HEK293 (cell line): ENCODE results near the gene IFIH1.

Experiments used
- CTCF ChIA-PET: fragments of 350-600 bp; formaldehyde crosslinking; extraction: SDS; loops from one replicate; lab custom pipeline; 2021; ENCODE audit warnings: antibody characterized with exemption; lab: Yijun Ruan, JAX
- POLR2A ChIA-PET: fragments of 300-600 bp; formaldehyde crosslinking; extraction: SDS; loops from one replicate; lab custom pipeline; 2020; ENCODE audit warnings: antibody characterized with exemption, inconsistent platforms; lab: Yijun Ruan, JAX
- H3K27ac ChIP-seq: fragments of 200-500 bp; sonication (Bioruptor generic); 2 replicates; pipeline ENCODE4 v1.5.1; 2014; ENCODE audit warnings: low read depth, low read length, control low read depth, inconsistent platforms; ENCODE audit errors: extremely low read depth
- H3K36me3 ChIP-seq, 2 experiments: fragments of 200-500 bp in 1 of 2; sonication (Bioruptor generic) in 1 of 2; 1 replicate in 1 of 2; 2 replicates in 1 of 2; pipeline ENCODE4 v1.5.1; 2014 to 2017; ENCODE audit warnings: inconsistent platforms in 2 of 2, low read length in 2 of 2; ENCODE audit not compliant: control insufficient read depth in 2 of 2, insufficient read depth in 1 of 2
- H3K4me1 ChIP-seq: fragments of 200-500 bp; sonication (Bioruptor generic); 2 replicates; pipeline ENCODE4 v1.5.1; 2014; ENCODE audit warnings: mild to moderate bottlenecking, low read length, inconsistent platforms; ENCODE audit not compliant: control insufficient read depth, insufficient read depth
- H3K4me3 ChIP-seq: 2 replicates; pipeline ENCODE4 v1.5.1; 2011; ENCODE audit warnings: low read depth, mild to moderate bottlenecking, control low read depth, low read length, moderate library complexity
- H3K9me3 ChIP-seq: fragments of 200-500 bp; sonication (Bioruptor generic); 2 replicates; pipeline ENCODE4 v1.5.1; 2014; ENCODE audit warnings: low read depth, low read length, inconsistent platforms; ENCODE audit not compliant: control insufficient read depth, insufficient read depth
- HOXA7 ChIP-seq: sonication (generic); formaldehyde crosslinking; IDR thresholded peaks from 2 replicates; pipeline ENCODE4 v1.8.1; 2022; ENCODE audit warnings: missing genetic modification reagents, borderline replicate concordance
- KLF16 ChIP-seq: fragments of 450-650 bp; formaldehyde crosslinking; IDR thresholded peaks from 2 replicates; pipeline ENCODE4 v1.5.1; 2017; ENCODE audit warnings: missing biosample characterization, missing genetic modification characterization
- OVOL3 ChIP-seq: fragments of 450-650 bp; formaldehyde crosslinking; IDR thresholded peaks from 2 replicates; pipeline ENCODE4 v1.5.1; 2016; ENCODE audit warnings: missing biosample characterization, missing genetic modification characterization
- SCRT2 ChIP-seq: fragments of 450-650 bp; formaldehyde crosslinking; IDR thresholded peaks from 2 replicates; pipeline ENCODE4 v1.5.1; 2016; ENCODE audit warnings: missing biosample characterization, missing genetic modification characterization
- SETDB1 ChIP-seq: IDR thresholded peaks from one replicate; pipeline ENCODE4 v1.6.1; 2017; ENCODE audit warnings: mild to moderate bottlenecking, low read length, moderate library complexity, mixed read lengths; ENCODE audit not compliant: insufficient read length
- YY2 ChIP-seq: fragments of 450-650 bp; formaldehyde crosslinking; IDR thresholded peaks from 2 replicates; pipeline ENCODE4 v1.5.1; 2016; ENCODE audit warnings: missing biosample characterization, missing genetic modification characterization
- ZBTB1 ChIP-seq: fragments of 450-650 bp; formaldehyde crosslinking; IDR thresholded peaks from 2 replicates; pipeline ENCODE4 v1.5.1; 2016; ENCODE audit warnings: missing biosample characterization, missing genetic modification characterization
- ZNF202 ChIP-seq: fragments of 450-650 bp; formaldehyde crosslinking; IDR thresholded peaks from 2 replicates; pipeline ENCODE4 v1.5.1; 2016; ENCODE audit warnings: missing biosample characterization, missing genetic modification characterization, borderline replicate concordance
- ZNF221 ChIP-seq: fragments of 450-650 bp; formaldehyde crosslinking; IDR thresholded peaks from 2 replicates; pipeline ENCODE4 v1.5.1; 2017; ENCODE audit warnings: missing biosample characterization, missing genetic modification characterization, borderline replicate concordance
- ZNF24 ChIP-seq: fragments of 450-650 bp; formaldehyde crosslinking; IDR thresholded peaks from 2 replicates; pipeline ENCODE4 v1.5.1; 2016; ENCODE audit warnings: missing biosample characterization, missing genetic modification characterization
- ZNF311 ChIP-seq: fragments of 450-650 bp; formaldehyde crosslinking; IDR thresholded peaks from 2 replicates; pipeline ENCODE4 v1.5.1; 2017; ENCODE audit warnings: missing biosample characterization, missing genetic modification characterization, borderline replicate concordance
- ZNF37A ChIP-seq: fragments of 450-650 bp; IDR thresholded peaks from 2 replicates; pipeline ENCODE4 v1.5.1; 2018; ENCODE audit warnings: missing biosample characterization, missing genetic modification characterization
- ZNF391 ChIP-seq: fragments of 450-650 bp; formaldehyde crosslinking; IDR thresholded peaks from 2 replicates; pipeline ENCODE4 v1.5.1; 2016; ENCODE audit warnings: low read depth, missing biosample characterization, missing genetic modification characterization, borderline replicate concordance
- ZNF394 ChIP-seq: fragments of 450-650 bp; formaldehyde crosslinking; IDR thresholded peaks from 2 replicates; pipeline ENCODE4 v1.5.1; 2016; ENCODE audit warnings: missing biosample characterization, missing genetic modification characterization, mild to moderate bottlenecking, moderate library complexity, borderline replicate concordance
- ZNF426 ChIP-seq: fragments of 450-650 bp; formaldehyde crosslinking; IDR thresholded peaks from 2 replicates; pipeline ENCODE4 v1.5.1; 2017; ENCODE audit warnings: missing biosample characterization, missing genetic modification characterization, mild to moderate bottlenecking, inconsistent platforms, moderate library complexity
- ZNF510 ChIP-seq: fragments of 450-650 bp; formaldehyde crosslinking; IDR thresholded peaks from 2 replicates; pipeline ENCODE4 v1.5.1; 2018; ENCODE audit warnings: mild to moderate bottlenecking, missing genetic modification characterization, missing biosample characterization; ENCODE audit not compliant: insufficient replicate concordance
- ZNF521 ChIP-seq: fragments of 450-650 bp; formaldehyde crosslinking; IDR thresholded peaks from 2 replicates; pipeline ENCODE4 v1.5.1; 2017; ENCODE audit warnings: missing biosample characterization, mild to moderate bottlenecking, missing genetic modification characterization
- ZNF558 ChIP-seq: fragments of 450-650 bp; formaldehyde crosslinking; IDR thresholded peaks from 2 replicates; pipeline ENCODE4 v1.5.1; 2016; ENCODE audit warnings: missing biosample characterization, missing genetic modification characterization
- ZNF621 ChIP-seq: fragments of 450-650 bp; formaldehyde crosslinking; IDR thresholded peaks from 2 replicates; pipeline ENCODE4 v1.5.1; 2017; ENCODE audit warnings: missing biosample characterization, missing genetic modification characterization
- ZNF624 ChIP-seq: fragments of 450-650 bp; formaldehyde crosslinking; IDR thresholded peaks from 2 replicates; pipeline ENCODE4 v1.5.1; 2017; ENCODE audit warnings: missing biosample characterization, missing genetic modification characterization
- ZNF629 ChIP-seq: fragments of 450-650 bp; formaldehyde crosslinking; IDR thresholded peaks from 2 replicates; pipeline ENCODE4 v1.5.1; 2017; ENCODE audit warnings: missing biosample characterization, missing genetic modification characterization
- TF ChIP-seq, protein P1 (sequence below): fragments of 450-650 bp; formaldehyde crosslinking; IDR thresholded peaks from 2 replicates; pipeline ENCODE4 v1.5.1; 2016; ENCODE audit warnings: missing biosample characterization, missing genetic modification characterization, borderline replicate concordance
- TF ChIP-seq, protein P2 (sequence below): fragments of 450-650 bp; formaldehyde crosslinking; IDR thresholded peaks from 2 replicates; pipeline ENCODE4 v1.5.1; 2016; ENCODE audit warnings: missing biosample characterization, missing genetic modification characterization
- TF ChIP-seq, protein P3 (sequence below): fragments of 450-650 bp; formaldehyde crosslinking; IDR thresholded peaks from 2 replicates; pipeline ENCODE4 v1.5.1; 2016; ENCODE audit warnings: missing biosample characterization, missing genetic modification characterization
- TF ChIP-seq, protein P4 (sequence below): fragments of 450-650 bp; formaldehyde crosslinking; IDR thresholded peaks from 2 replicates; pipeline ENCODE4 v1.5.1; 2016; ENCODE audit warnings: missing biosample characterization, missing genetic modification characterization, borderline replicate concordance
- TF ChIP-seq, protein P5 (sequence below): fragments of 450-650 bp; formaldehyde crosslinking; IDR thresholded peaks from 2 replicates; pipeline ENCODE4 v1.5.1; 2016; ENCODE audit warnings: missing biosample characterization, missing genetic modification characterization
- TF ChIP-seq, protein P6 (sequence below): fragments of 450-650 bp; formaldehyde crosslinking; IDR thresholded peaks from 2 replicates; pipeline ENCODE4 v1.5.1; 2016; ENCODE audit warnings: missing biosample characterization, missing genetic modification characterization

Gene IFIH1

DNA sequence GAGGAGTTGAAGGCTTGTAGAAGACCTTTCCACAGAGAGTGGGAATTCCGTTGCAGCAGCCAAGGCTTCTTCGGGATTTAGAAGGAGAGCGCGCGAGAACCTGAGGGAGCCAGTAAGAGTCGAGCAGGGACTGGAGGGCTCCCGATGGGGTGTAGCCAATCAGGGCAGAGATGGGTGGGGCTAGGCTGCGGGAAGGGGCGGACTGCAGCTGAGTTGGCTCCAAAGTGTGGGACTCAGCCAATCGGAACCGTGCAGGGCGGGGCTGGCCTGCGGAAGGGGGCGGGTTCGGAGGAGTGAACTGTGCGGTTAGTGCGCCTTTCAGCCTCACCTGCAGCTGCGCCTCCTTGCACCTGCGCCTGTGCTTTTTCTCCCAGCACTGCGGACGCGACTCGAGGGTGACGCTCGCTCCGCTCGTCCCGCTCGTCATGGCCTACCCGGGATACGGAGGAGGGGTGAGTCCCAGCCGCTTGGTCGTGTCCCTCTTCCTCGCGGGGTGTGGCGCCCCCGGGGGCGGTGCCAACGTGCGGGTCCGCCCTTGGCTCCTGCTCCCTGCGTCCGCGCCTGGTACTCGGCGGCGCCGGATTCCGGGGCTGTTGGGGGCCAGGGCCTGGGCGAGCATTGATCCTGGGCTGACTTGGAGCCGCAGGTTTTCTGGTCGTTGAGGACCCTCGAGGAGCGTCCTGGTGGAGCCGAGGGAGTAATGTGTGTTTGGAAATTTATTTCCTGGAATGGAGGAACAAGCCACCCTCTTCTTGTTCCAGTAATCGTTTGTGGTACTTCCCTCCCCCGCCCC is 25.5 kb upstream of the IFIH1 start, which contains the start of gene GCA:
Gene GCA, plus strand, starts transcription at position 309 of the 793 bp plus-strand sequence. Its CDS starts 117 bp downstream, at position 426.
- ChIA-PET POLR2A (interaction anchor here (0.5 to 1.0 kb wide), 3 partner anchors 25 to 32 kb away, joined by 3 to 7 read pairs (median 4); partner anchors contain the start of gene IFIH1), CTCF (interaction anchor here (0.7 kb wide), 1 partner anchor 216 kb away, joined by 3 read pairs; no protein-coding TSS in a partner anchor)
- Histone ChIP-seq H3K4me3 (peak within 1 kb of the TSS; percentile 92), H3K27ac (peak within 1 kb of the TSS; percentile 59; the same call in 1 of the 2 replicates), H3K36me3 (no peaks in the 10 kb centered on the region), H3K9me3 (no peaks in the 10 kb centered on the region), H3K4me1 (peaks cover 2% of the 10 kb centered on the region; the same call in 1 of the 2 replicates)
- no peak for TF ChIP-seq ZNF202
- TF ChIP-seq, protein P1, sequence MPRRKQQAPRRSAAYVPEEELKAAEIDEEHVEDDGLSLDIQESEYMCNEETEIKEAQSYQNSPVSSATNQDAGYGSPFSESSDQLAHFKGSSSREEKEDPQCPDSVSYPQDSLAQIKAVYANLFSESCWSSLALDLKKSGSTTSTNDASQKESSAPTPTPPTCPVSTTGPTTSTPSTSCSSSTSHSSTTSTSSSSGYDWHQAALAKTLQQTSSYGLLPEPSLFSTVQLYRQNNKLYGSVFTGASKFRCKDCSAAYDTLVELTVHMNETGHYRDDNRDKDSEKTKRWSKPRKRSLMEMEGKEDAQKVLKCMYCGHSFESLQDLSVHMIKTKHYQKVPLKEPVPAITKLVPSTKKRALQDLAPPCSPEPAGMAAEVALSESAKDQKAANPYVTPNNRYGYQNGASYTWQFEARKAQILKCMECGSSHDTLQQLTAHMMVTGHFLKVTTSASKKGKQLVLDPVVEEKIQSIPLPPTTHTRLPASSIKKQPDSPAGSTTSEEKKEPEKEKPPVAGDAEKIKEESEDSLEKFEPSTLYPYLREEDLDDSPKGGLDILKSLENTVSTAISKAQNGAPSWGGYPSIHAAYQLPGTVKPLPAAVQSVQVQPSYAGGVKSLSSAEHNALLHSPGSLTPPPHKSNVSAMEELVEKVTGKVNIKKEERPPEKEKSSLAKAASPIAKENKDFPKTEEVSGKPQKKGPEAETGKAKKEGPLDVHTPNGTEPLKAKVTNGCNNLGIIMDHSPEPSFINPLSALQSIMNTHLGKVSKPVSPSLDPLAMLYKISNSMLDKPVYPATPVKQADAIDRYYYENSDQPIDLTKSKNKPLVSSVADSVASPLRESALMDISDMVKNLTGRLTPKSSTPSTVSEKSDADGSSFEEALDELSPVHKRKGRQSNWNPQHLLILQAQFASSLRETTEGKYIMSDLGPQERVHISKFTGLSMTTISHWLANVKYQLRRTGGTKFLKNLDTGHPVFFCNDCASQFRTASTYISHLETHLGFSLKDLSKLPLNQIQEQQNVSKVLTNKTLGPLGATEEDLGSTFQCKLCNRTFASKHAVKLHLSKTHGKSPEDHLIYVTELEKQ (tag by site-specific recombination) = no peak
- no peak for TF ChIP-seq ZNF221 (tag by site-specific recombination)
- no peak for TF ChIP-seq OVOL3 (tag by site-specific recombination)
- no peak for TF ChIP-seq ZNF311
- TF ChIP-seq, protein P2, sequence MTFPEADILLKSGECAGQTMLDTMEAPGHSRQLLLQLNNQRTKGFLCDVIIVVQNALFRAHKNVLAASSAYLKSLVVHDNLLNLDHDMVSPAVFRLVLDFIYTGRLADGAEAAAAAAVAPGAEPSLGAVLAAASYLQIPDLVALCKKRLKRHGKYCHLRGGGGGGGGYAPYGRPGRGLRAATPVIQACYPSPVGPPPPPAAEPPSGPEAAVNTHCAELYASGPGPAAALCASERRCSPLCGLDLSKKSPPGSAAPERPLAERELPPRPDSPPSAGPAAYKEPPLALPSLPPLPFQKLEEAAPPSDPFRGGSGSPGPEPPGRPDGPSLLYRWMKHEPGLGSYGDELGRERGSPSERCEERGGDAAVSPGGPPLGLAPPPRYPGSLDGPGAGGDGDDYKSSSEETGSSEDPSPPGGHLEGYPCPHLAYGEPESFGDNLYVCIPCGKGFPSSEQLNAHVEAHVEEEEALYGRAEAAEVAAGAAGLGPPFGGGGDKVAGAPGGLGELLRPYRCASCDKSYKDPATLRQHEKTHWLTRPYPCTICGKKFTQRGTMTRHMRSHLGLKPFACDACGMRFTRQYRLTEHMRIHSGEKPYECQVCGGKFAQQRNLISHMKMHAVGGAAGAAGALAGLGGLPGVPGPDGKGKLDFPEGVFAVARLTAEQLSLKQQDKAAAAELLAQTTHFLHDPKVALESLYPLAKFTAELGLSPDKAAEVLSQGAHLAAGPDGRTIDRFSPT (tag by site-specific recombination) = peak; percentile 83
- no peak for TF ChIP-seq HOXA7 (CRISPR knock-in tag)
- no peak for TF ChIP-seq ZNF629 (tag by site-specific recombination)
- no peak for TF ChIP-seq YY2 (tag by site-specific recombination)
- TF ChIP-seq ZNF426 (tag by site-specific recombination) = no peak
- no peak for TF ChIP-seq ZNF394 (tag by site-specific recombination)
- TF ChIP-seq, protein P3, sequence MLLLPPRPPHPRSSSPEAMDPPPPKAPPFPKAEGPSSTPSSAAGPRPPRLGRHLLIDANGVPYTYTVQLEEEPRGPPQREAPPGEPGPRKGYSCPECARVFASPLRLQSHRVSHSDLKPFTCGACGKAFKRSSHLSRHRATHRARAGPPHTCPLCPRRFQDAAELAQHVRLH (tag by site-specific recombination) = no peak
- no peak for TF ChIP-seq ZNF24
- peak; percentile 79 for TF ChIP-seq KLF16 (tag by site-specific recombination)
- TF ChIP-seq, protein P4, sequence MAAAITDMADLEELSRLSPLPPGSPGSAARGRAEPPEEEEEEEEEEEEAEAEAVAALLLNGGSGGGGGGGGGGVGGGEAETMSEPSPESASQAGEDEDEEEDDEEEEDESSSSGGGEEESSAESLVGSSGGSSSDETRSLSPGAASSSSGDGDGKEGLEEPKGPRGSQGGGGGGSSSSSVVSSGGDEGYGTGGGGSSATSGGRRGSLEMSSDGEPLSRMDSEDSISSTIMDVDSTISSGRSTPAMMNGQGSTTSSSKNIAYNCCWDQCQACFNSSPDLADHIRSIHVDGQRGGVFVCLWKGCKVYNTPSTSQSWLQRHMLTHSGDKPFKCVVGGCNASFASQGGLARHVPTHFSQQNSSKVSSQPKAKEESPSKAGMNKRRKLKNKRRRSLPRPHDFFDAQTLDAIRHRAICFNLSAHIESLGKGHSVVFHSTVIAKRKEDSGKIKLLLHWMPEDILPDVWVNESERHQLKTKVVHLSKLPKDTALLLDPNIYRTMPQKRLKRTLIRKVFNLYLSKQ (tag by site-specific recombination) = no peak
- TF ChIP-seq ZNF624 = no peak
- no peak for TF ChIP-seq ZNF621 (tag by site-specific recombination)
- no peak for TF ChIP-seq ZNF558
- TF ChIP-seq ZNF521 (tag by site-specific recombination) = no peak
- TF ChIP-seq SETDB1 = peak; percentile 47
- no peak for TF ChIP-seq ZNF510 (tag by site-specific recombination)
- TF ChIP-seq ZNF391 (tag by site-specific recombination) = no peak
- TF ChIP-seq, protein P5, sequence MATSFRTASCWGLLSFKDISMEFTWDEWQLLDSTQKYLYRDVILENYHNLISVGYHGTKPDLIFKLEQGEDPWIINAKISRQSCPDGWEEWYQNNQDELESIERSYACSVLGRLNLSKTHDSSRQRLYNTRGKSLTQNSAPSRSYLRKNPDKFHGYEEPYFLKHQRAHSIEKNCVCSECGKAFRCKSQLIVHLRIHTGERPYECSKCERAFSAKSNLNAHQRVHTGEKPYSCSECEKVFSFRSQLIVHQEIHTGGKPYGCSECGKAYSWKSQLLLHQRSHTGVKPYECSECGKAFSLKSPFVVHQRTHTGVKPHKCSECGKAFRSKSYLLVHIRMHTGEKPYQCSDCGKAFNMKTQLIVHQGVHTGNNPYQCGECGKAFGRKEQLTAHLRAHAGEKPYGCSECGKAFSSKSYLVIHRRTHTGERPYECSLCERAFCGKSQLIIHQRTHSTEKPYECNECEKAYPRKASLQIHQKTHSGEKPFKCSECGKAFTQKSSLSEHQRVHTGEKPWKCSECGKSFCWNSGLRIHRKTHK (tag by site-specific recombination) = no peak
- TF ChIP-seq ZBTB1 (tag by site-specific recombination) = no peak
- no peak; the same call in 1 of the 2 replicates for TF ChIP-seq SCRT2
- TF ChIP-seq, protein P6, sequence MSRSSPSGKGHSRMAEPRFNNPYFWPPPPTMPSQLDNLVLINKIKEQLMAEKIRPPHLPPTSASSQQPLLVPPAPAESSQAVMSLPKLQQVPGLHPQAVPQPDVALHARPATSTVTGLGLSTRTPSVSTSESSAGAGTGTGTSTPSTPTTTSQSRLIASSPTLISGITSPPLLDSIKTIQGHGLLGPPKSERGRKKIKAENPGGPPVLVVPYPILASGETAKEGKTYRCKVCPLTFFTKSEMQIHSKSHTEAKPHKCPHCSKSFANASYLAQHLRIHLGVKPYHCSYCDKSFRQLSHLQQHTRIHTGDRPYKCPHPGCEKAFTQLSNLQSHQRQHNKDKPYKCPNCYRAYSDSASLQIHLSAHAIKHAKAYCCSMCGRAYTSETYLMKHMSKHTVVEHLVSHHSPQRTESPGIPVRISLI (tag by site-specific recombination) = no peak; the same call in 1 of the 2 replicates
- no peak for TF ChIP-seq ZNF37A (tag by site-specific recombination)
